ENCODE measurements around the gene CLEC16A. TPM values are rescaled to one million over a fixed set of nuclear protein-coding genes. Genes with fewer than 3 reads are reported as not detected.
"Not testable (repeated sequence)": the region's sequence is repeated elsewhere in the genome, so short reads cannot be mapped to it uniquely, and the experiment has no call there.

Gene CLEC16A
- total RNA-seq, 1 donor from 2014 or later, result 22.1 TPM

GRCh38 chr16:10966129-10966528, 21.8 kb downstream of the CLEC16A start:
- DNase-seq, result no peak

DNA sequence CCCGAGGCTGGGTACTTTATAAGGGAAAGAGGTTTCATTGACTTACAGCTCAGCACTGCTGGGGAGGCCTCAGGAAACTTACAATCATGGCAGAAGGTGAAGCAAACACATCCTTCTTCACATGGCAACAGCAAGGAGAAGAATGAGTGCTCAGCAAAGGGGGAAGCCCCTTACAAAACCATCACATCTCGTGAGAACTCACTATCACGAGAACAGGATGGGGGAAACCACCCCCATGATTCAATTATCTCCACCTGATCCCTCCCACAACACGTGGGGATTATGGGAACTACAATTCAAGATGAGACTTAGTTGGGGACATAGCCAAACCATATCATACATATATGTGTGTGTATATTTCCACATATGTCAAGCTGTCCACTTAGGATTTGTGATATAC, 22.2 kb downstream of the CLEC16A start:
- DNase-seq, result not testable (repeated sequence)

DNA sequence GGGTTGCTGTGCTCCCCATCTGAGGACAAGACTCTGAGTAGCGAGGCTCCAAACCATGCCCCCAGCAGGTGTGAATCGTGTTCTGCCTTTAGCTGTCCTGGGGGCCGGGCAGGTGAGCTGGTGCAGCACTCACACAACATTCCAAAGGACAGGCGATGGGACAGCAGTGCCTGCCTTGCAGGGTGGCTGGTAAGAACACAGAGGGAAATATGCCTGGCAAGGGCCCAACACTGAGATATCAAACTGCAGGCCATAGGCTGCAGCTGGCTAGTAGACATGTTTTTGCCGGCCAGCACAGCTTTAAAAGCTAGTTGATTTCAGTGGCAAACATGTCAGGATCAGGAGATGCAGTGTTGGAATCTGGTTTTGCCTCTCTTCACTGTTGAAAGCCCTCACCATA, 23.6 kb downstream of the CLEC16A start:
- no peak for DNase-seq

DNA sequence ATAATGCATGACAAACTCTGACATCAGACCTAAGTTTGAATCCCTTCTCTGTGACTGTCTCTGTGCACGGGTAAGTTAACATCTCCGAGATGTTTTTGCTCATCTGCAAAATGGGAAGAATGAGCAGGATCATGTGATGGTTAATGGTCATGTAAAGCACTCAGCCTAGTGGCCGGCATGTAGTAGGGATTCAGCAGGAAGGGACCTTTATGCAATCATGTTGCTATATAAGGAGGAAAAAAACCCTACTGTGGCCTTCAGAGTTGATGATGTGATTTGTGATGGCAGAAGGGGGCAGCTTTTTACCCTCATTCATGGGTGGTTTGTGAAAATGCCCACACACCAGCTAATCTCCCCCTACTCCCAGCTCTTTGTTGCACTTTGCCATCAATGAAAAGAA, 24.1 kb downstream of the CLEC16A start:
- no peak for DNase-seq

GRCh38 chr16:10969615-10970014, 25.3 kb downstream of the CLEC16A start:
- DNase-seq, result no peak

- DNase-seq, result no peak
Observed at GRCh38 chr16:10970065-10970464, 25.7 kb downstream of the CLEC16A start.

GRCh38 chr16:10971560-10971961, 27.2 kb downstream of the CLEC16A start:
- DNase-seq, result peak; percentile 92

GRCh38 chr16:10972108-10972818, 27.9 kb downstream of the CLEC16A start:
- DNase-seq, result no peak

DNA sequence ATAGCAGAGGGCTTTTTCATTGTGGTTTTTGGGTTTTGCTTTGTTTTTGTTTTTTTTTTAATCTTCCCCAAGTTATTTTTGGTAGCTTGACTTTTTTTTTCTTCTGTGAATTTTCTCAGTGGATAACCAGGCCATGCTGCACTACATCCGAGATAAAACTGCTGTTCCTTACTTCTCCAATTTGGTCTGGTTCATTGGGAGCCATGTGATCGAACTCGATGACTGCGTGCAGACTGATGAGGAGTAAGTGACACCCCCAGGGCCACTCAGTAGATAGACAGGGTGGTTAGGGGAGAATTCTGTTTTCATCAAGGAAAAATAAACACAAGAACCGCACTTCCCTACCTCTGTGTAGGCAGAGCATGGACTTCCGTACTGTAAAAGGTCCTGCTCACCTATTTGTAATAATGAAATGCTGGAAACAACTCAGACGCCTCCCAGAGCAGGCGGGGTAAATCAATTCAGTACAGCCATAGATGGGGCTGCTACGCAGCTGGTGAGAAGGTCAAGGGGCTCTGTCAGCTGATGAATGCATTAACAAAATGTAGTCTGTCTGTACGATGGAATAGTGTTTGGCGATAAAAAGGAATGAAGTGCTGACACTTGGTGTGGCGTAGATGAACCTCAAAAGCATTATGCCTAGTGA, 28.6 kb downstream of the CLEC16A start:
- no peak for DNase-seq

GRCh38 chr16:10976634-10977033, 32.3 kb downstream of the CLEC16A start:
- no peak for DNase-seq

GRCh38 chr16:10978124-10978523, 33.8 kb downstream of the CLEC16A start:
- no peak for DNase-seq

DNA sequence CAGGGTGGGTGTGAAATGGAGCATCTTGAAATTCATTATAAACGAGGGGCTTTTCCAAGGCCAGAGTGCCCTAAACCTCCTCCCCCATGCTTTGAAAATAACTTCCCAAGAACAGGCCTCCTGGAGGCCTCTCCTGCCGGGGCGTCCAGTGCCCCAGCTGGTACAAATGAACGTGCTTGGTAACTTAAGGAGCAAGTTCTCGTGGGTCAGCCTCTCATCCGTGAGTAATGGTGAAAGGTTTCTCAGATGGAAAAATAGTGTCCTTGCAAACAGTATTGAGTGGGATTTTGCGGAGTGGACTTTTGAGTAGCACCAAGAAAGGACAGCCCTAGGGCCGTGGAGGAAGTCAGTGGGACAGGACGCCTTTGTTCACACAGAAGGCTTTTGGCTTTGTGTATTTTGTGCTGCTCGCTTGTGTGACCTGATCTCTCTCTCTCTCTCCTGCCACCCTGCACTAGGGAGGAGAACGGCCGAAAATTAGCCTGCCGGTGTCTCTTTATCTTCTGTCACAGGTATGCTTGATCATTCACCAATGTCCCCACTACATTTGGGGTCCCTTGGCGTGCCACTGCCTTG, 34.6 kb downstream of the CLEC16A start:
- no peak for DNase-seq

DNA sequence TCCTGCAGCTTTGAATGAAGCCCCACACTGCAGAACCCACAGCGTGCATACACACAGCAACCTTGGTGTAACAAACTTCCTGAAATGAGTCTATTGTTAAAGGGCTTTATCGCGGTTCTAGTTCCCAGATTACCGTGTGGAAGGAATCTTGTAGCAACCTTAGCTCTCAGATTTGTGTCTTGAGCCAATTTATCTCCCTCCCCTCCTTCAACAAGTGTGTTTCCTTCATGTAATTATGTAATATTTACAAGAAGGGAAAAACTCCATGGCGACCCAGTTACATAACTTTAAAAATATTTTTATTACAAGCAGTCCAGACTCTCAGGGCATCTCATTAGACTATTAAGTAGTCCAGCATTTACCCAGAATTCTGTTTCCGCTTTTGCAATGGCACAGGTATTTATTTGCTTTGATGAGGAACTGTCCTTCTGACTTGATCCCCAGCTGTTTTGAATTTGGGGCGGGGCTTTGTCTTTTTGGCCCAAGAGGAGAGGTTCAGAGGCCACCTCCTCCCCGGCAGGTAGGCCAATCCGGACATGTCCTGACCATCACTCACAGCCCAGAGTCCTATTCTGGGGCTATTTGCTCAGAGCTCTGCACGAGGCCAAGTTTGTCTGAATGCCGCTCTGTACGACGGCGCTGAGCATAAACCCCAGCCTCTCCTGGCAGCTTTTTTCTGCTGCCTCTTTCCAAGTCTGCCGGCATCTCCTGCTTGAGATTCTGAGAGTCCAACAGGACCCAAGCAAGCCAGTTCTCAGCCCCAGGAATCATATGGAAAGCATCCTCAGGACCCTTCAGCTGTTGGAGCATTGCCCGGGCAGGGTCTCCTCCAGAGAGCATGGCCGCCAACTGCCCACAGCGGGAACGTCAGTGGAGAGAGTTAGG, 35.6 kb downstream of the CLEC16A start:
- peak; percentile 81 for DNase-seq

- peak; percentile 81 for DNase-seq
Observed at GRCh38 chr16:10980813-10981212, 36.4 kb downstream of the CLEC16A start.

- DNase-seq, result no peak
Observed at GRCh38 chr16:10981697-10982216, 37.4 kb downstream of the CLEC16A start.

GRCh38 chr16:10982465-10983150, 38.2 kb downstream of the CLEC16A start:
- peak; percentile 72 for DNase-seq

- DNase-seq, result no peak
Observed at GRCh38 chr16:10983159-10983558, 38.8 kb downstream of the CLEC16A start.

DNA sequence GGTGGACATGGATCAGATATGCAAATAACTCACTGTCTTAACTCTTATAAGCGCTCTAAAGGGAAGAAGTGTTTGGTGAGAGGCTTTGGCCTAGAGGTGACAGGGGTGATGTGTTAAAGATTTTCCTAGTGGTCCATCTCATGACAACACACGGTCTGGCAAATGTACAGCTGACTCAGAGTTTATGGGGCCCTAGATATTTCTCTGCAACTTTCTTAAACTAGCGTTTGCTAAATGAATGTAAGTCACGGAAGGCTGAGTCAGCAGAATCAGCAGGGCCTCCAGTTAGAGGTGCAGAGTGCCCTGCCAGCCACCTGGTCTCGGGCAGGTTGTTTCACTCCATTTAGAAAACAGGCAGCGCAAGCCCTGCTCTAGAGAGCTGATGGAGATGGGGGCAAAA, 40.1 kb downstream of the CLEC16A start:
- no peak for DNase-seq

DNA sequence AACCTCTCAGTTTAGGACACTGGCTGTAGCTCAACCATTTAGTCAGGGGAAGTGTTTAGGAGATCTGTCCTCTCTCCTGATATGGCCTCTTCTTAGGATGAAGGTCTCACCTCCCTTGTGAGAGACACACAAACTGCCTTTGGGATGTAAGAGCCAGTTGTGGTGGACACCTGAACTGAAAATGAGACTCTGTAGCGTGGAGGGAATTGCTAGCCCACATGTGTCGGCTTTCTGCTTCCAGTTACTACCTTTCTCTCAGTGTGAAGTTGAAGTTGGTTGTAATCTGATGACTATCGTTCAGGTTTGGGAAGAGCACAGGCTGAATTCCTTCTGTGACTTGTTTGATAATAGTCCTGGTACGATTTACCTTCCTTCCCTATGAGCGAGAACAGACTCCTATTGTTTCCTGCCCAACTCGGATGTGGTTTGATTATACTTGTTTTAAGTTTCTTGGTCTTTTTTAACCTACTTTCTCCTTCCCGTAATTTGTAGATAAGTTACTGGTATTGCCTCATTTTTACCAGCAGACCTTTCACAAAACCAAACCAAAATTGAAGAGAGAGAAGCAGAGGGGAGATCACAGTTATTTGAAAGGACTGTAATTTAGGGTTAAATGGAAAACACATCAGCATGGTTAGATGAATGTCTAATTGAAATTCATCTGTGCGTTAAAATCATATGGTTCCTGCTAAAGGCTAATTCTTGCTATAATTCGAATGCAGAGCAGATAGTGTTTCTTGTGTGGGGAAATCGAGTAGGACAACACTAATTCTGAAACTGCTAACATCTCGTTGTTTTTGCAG, 43.2 kb downstream of the CLEC16A start:
- DNase-seq, result no peak

- no peak for DNase-seq
Observed at GRCh38 chr16:10988164-10988803, 43.9 kb downstream of the CLEC16A start.
